Measurements from ENCODE around the gene OR5AR1.
"Not testable (repeated sequence)": the region's sequence is repeated elsewhere in the genome, so short reads cannot be mapped to it uniquely, and the experiment has no call there.

DNA sequence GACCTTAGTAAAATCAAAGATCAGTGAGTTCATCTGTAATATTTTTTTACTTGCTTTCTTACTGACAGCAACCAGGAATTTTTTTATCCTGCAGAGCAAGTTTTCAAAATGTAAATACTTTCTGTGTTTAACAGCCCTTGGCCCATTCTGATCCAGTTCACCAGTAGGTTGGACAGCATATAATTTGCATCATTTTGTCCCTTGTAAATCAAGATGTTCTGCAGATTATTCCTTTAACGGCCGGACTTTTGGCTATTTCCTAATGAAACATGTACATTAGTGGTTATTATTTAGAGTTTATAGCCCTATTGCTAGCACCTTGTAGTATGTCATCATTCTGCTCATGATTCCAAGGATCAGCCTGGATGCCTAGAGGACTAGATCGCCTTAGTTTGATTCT lies 27.7 kb downstream of the OR5AR1 start:
- not testable (repeated sequence) for TF ChIP-seq POLR2A, TAF1, SPI1, POLR2AphosphoS5 (IDR thresholded peaks at IDR 0.05; ENCODE audit: low read depth, low read length)

Data from GM12891 (cell line).